Keratinocyte (primary cell): Measurements from ENCODE around the gene UFSP1. TPM values are rescaled to one million over a fixed set of nuclear protein-coding genes. Genes with fewer than 3 reads are reported as not detected.
A peak's percentile ranks its signal among the peaks of the same experiment; 100 is the strongest.

Source experiments
- DNase-seq: peaks from one replicate; pipeline ENCODE4 v3.0.0-alpha.2; 2011; ENCODE audit warnings: low read depth, missing footprints, low spot score
- FAIRE-seq: peaks from 2 replicates; lab custom pipeline; 2011; peaks lifted over from hg19 to GRCh38; lab: Jason Lieb, UNC
- H2AFZ ChIP-seq: 2 replicates; pipeline ENCODE4 v1.6.0; 2012; ENCODE audit warnings: low read length, control low read depth, inconsistent platforms; ENCODE audit not compliant: control insufficient read depth
- H3K27ac ChIP-seq: 2 replicates; pipeline ENCODE4 v1.5.1; 2011; ENCODE audit warnings: low read length; ENCODE audit not compliant: control insufficient read depth, insufficient read depth
- H3K27me3 ChIP-seq: 3 replicates; pipeline ENCODE4 v1.6.0; 2011; ENCODE audit warnings: low read length; ENCODE audit not compliant: control insufficient read depth, insufficient read depth; ENCODE audit errors: extremely low read depth
- H3K36me3 ChIP-seq, 2 experiments: 2 replicates in 1 of 2; 3 replicates in 1 of 2; pipeline ENCODE4 v1.5.1; 2011; ENCODE audit warnings: low read length in 2 of 2, mild to moderate bottlenecking in 1 of 2; ENCODE audit not compliant: control insufficient read depth in 2 of 2, insufficient read depth in 2 of 2; ENCODE audit errors: extremely low read depth in 1 of 2
- H3K4me1 ChIP-seq: 3 replicates; pipeline ENCODE4 v1.5.1; 2011; ENCODE audit warnings: low read length; ENCODE audit not compliant: control insufficient read depth, insufficient read depth; ENCODE audit errors: extremely low read depth
- H3K4me2 ChIP-seq: 3 replicates; pipeline ENCODE4 v1.6.0; 2011; ENCODE audit warnings: low read depth, low read length; ENCODE audit not compliant: control insufficient read depth, insufficient read depth; ENCODE audit errors: extremely low read depth
- H3K4me3 ChIP-seq, 3 experiments: fragments of 200-600 bp in 1 of 3; sonication (generic) in 1 of 3; 2 replicates in 2 of 3; 3 replicates in 1 of 3; pipeline ENCODE4 v1.5.1; 2011 to 2016; ENCODE audit warnings: low read length in 3 of 3, mild to moderate bottlenecking in 3 of 3, control low read depth in 2 of 3, inconsistent platforms in 1 of 3, low read depth in 1 of 3, mixed read lengths in 1 of 3, mixed run types in 1 of 3, moderate library complexity in 1 of 3; ENCODE audit not compliant: control insufficient read depth in 2 of 3, insufficient read depth in 2 of 3; ENCODE audit errors: extremely low read depth in 1 of 3
- H3K79me2 ChIP-seq: 2 replicates; pipeline ENCODE4 v1.6.0; 2012; ENCODE audit warnings: low read length; ENCODE audit not compliant: control insufficient read depth, insufficient read depth
- H3K9ac ChIP-seq: 3 replicates; pipeline ENCODE4 v1.6.0; 2011; ENCODE audit warnings: low read length; ENCODE audit not compliant: control insufficient read depth, insufficient read depth; ENCODE audit errors: extremely low read depth
- H3K9me1 ChIP-seq: 3 replicates; pipeline ENCODE4 v1.6.0; 2011; ENCODE audit warnings: low read length; ENCODE audit not compliant: control insufficient read depth, insufficient read depth; ENCODE audit errors: extremely low read depth
- H3K9me3 ChIP-seq: 2 replicates; pipeline ENCODE4 v1.5.1; 2012; ENCODE audit warnings: low read depth, low read length; ENCODE audit not compliant: control insufficient read depth
- H4K20me1 ChIP-seq: 3 replicates; pipeline ENCODE4 v1.6.0; 2011; ENCODE audit warnings: low read length; ENCODE audit not compliant: control insufficient read depth, insufficient read depth; ENCODE audit errors: extremely low read depth
- CTCF ChIP-seq, 3 experiments: IDR thresholded peaks in 1 of 3; conservative IDR thresholded peaks in 1 of 3; optimal IDR thresholded peaks in 1 of 3; 2 replicates in 2 of 3; 3 replicates in 1 of 3; pipeline versions ENCODE3 to v1.5.1; 2011; ENCODE audit warnings: low read length in 3 of 3, mild to moderate bottlenecking in 3 of 3, moderate library complexity in 2 of 3, control low read depth in 1 of 3, inconsistent platforms in 1 of 3; ENCODE audit not compliant: insufficient read depth in 2 of 3; ENCODE audit errors: extremely low read depth in 1 of 3
- EZH2 ChIP-seq: IDR thresholded peaks from one replicate; pipeline ENCODE4 v1.6.1; 2012; ENCODE audit warnings: inconsistent platforms, mild to moderate bottlenecking, low read length, moderate library complexity
- dilution Hi-C: fragments of 300-500 bp; cut with MboI; formaldehyde crosslinking; loops from one replicate; pipeline ENCODE4 v1.7.0; 2020; ENCODE audit warnings: low sequenced_read_pairs; ENCODE audit not compliant: extremely low pct_ligation_motif_present
- polyA plus RNA-seq, 5 experiments: library from polyadenylated mRNA; depleted of rRNA in 3 of 5; stranded (reverse) in 3 of 5; stranded (forward) in 1 of 5; unstranded in 1 of 5; fragments of >200 nt; gene quantifications; 1 replicate in 1 of 5; 2 replicates in 3 of 5; 3 replicates in 1 of 5; pipeline versions ENCODE4 v1.2.1 to v1.2.3, GENCODE V29; 2011 to 2012; ENCODE audit warnings: missing spikeins in 2 of 5, low read depth in 1 of 5, low replicate concordance in 1 of 5

UFSP1 gene
- polyA plus RNA-seq, 1 donor (not counting 4 experiments of a cell fraction or from before 2014, with no cell fraction given), result 1.0 TPM

DNA sequence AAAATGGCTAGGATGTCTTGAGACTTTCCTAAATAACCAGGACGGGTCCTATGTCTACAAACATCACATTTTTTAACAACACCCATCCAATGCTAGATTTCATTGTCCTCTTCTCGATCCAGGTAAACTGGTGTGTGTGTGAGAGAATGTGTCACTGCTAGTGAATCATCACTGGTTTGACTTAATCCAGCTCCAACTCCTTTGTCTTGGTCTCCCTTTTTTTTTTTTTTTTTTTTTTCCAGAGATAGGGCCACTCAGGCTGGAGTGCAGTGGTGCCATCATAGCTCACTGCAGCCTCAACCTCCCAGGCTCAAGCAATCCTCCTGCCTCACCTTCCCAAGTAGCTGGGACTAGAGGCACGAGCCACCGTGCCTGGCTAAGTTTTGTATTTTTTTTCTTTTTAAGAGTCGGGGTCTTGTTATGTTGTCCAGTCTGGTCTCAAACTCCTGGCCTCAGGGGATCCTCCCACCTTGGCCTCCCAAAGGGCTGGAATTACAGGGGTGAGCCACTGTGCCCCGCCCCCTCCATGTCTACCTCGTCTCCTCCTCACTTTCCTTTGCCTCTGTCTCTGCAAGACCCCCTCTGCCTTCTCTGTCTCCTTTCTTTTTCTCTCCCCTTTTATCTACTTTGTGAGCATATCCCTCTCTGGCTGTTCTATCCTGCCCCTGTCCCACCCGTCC, 2.2 kb upstream of the UFSP1 start:
- H4K20me1 ChIP-seq, result peaks cover 2% of the 10 kb centered on the region
- peaks cover 29% of the 10 kb centered on the region for H3K27me3 ChIP-seq
- H3K27ac ChIP-seq, result peak overlapping the region; percentile 71
- no peak overlapping the region for H3K4me3 ChIP-seq
- no peak overlapping the region for H3K9ac ChIP-seq
- peaks cover 24% of the 10 kb centered on the region for H3K79me2 ChIP-seq
- no peaks in the 10 kb centered on the region for H3K9me3 ChIP-seq
- peak; percentile 91 for FAIRE-seq
- H3K36me3 ChIP-seq, result peaks cover 13 to 20% of the 10 kb centered on the region in 2 experiments
- peak; percentile 69 for DNase-seq
- dilution Hi-C loops, result no loop called here
- no peaks in the 10 kb centered on the region for H3K9me1 ChIP-seq
- TF ChIP-seq EZH2 (no peak), CTCF (optimal IDR thresholded peaks at IDR 0.05 in 1 of 3, IDR thresholded peaks at IDR 0.05 in 1 of 3, conservative IDR thresholded peaks at IDR 0.05 in 1 of 3; ENCODE audit: extremely low read depth in 1 of 3, insufficient read depth in 2 of 3, low read length in 3 of 3) (no peak)
- peaks cover 40% of the 10 kb centered on the region for H3K4me1 ChIP-seq
- H3K4me2 ChIP-seq, result peak overlapping the region; percentile 83
- H2AFZ ChIP-seq, result no peak overlapping the region

DNA sequence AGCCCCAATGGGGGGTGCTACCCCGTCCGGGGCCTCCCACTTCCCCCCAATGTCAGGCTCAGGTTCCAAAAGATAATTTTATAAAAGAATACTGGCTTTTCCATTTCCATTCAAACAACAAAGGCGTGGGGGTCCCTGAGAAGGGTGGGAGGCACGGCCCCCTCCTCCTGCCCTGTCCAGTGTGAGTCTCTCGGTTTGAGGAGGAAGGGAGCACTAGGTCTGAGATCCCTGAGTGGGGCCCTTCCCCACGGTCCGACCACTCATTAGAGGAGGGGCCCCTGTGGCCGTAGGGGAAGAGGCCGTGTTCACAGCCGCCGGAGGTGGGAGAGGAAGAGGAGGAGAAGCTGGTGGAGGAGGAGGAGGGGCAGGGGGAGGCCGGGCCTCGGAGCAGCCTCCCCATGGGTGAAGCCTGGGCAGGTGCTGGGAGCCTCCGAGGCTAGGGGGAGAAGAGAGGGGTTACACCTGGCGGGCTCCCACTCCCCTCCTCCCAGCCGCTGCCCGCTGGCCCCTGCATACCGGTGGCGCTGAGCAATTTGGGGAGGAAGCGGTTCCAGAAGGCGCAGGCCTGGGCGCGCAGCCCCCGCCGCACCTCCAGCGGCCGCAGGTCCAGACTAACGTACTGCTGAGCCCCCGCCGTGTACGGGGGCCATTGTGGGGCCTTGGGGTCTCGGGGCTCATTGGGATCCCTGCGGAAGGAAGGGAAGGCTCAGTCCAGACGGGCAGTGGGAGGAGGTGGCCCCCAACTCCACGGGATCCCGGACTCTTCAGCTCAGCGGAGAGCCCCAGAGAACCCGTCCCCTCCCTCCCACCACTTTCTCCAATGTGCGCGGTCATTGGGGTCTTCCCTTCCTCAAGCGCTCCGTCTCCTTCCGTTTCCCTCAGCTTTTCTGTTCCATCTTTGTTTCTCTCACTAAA, 1.4 kb upstream of the UFSP1 start:
- peaks cover 36% of the 10 kb centered on the region for H3K4me1 ChIP-seq
- H4K20me1 ChIP-seq, result peaks cover 2% of the 10 kb centered on the region
- H3K27me3 ChIP-seq, result peaks cover 21% of the 10 kb centered on the region
- no peak for TF ChIP-seq CTCF (optimal IDR thresholded peaks at IDR 0.05 in 1 of 3, IDR thresholded peaks at IDR 0.05 in 1 of 3, conservative IDR thresholded peaks at IDR 0.05 in 1 of 3; ENCODE audit: extremely low read depth in 1 of 3, insufficient read depth in 2 of 3, low read length in 3 of 3)
- no peak for TF ChIP-seq EZH2
- H2AFZ ChIP-seq, result peak overlapping the region; percentile 40
- H3K9me1 ChIP-seq, result no peaks in the 10 kb centered on the region
- DNase-seq, result no peak
- no peak for FAIRE-seq
- H3K9me3 ChIP-seq, result no peaks in the 10 kb centered on the region
- peak overlapping the region; percentile 83 for H3K4me2 ChIP-seq
- peaks cover 24% of the 10 kb centered on the region for H3K79me2 ChIP-seq
- dilution Hi-C loops, result no loop called here
- peaks cover 19 to 21% of the 10 kb centered on the region in 2 experiments for H3K36me3 ChIP-seq
- peak overlapping the region; percentile 73 for H3K9ac ChIP-seq
- peak overlapping the region; percentile 71 for H3K27ac ChIP-seq
- H3K4me3 ChIP-seq, result peak overlapping the region; percentile 45 to 65 (median 64)
